ENCODE results near the gene MIEF1.
A peak's percentile ranks its signal among the peaks of the same experiment; 100 is the strongest.

The MIEF1 gene

DNA sequence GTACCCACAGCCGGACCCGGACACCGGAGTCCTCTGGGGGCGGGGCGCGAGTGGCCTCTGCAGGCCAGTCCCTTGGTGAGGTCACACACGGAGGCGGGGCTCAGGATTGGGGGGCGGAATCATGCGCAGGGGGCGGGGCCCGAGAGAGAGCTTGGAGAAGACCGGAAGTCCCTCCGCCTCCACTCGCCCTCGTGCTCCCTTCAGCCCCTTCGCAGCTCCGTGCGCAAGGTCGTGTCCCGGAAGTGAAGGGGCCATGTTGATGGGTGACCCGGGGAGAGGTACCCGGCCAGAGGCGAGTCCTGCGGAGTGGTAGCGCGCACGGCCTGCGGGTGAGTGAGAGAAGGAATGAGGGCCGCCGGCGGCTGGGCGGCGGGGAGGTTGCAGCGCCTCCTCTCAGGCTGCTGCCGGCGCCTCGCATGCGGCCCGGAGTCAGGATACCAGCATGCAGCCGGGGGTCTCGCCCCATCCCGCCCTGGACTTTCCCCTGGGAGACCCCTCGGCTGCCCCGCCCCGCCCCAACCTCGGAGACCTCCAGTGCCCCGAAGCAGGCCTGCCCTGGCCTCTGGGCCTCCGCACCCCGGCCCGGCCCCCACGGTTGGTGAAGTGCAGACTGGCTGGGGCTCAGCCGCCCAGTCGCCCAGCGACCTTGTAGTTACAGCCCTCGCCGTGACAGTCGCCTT, at the start of gene MIEF1:
MIEF1 (plus strand) TSS at position 182 of the 680 bp plus-strand sequence. CDS start 9,005 bp downstream, outside the sequence.
- DNase-seq: peak; percentile 90

DNA sequence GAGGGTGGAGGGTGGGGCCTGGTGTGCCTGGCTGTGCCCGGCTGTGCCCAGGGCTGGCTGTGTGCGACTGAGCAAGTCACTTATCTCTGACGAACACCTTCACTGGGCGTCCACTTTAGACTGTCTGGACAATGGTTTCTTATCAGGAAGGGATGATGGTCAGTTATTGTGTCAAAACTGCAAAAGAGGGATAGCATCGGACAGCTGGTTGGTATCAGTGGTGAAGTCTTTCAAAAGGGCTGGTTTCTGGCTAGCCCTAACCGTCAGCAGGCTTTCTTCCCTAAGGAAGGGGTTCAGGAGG, 49.4 kb upstream of the MIEF1 start:
- no peak for DNase-seq

DNA sequence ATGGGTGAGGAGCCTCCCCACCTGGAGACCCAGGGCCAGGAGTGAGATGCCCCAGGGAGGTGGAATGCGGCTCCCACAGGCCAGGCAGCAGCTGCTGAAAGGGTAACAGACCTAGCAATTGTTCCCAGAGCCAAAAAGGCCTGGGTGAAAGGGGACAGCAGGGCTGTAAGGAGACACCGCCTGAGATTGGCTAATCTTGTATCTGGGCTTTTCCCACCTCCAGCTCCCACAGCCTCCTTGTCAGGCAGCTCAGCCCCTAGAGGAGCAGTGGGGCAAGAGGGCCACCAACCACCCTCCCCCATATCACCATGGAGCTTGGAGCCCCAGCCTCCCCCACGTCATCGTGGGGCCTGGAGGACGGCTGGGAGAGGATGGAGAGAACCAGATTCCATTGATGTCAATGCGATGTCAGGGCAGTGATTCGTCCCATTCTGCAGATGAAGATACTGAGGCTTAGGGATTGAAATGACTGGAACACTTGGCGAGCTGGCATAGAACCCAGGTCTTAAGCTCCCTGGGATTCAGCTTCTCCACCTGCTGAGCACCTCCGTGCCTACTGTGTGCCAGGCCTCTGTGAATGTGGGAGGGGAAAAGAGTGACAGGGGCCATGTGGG, 48.2 kb upstream of the MIEF1 start:
- no peak for DNase-seq

- DNase-seq: no peak
These were observed 47.7 kb upstream of the MIEF1 start for GRCh38 chr22:39454385-39454871.

GRCh38 chr22:39456522-39457197, 45.4 kb upstream of the MIEF1 start, which contains the start of gene MGAT3:
Gene MGAT3 (plus strand): TSS chr22:39457012. CDS start chr22:39487348, 30,336 bp downstream.
- no peak for DNase-seq

DNA sequence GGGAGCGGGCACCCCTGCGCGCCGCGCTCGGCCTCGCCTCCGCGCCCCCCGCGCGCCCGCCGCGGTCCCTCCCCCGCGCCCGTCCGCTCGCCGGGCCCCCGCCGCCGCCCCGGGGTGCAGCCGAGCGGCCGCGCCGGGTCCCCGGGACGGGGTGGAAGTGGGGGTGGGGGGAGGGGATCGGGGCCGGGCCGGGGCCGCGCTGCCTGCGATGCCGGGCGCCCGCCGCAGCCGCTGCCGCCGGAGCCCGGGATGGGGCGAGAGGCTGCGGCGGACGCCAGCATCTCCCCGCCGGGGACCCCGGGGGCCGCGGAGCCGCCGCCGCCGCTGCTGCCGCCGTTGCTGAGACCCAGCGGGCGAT, 44.9 kb upstream of the MIEF1 start:
- no peak for DNase-seq

DNA sequence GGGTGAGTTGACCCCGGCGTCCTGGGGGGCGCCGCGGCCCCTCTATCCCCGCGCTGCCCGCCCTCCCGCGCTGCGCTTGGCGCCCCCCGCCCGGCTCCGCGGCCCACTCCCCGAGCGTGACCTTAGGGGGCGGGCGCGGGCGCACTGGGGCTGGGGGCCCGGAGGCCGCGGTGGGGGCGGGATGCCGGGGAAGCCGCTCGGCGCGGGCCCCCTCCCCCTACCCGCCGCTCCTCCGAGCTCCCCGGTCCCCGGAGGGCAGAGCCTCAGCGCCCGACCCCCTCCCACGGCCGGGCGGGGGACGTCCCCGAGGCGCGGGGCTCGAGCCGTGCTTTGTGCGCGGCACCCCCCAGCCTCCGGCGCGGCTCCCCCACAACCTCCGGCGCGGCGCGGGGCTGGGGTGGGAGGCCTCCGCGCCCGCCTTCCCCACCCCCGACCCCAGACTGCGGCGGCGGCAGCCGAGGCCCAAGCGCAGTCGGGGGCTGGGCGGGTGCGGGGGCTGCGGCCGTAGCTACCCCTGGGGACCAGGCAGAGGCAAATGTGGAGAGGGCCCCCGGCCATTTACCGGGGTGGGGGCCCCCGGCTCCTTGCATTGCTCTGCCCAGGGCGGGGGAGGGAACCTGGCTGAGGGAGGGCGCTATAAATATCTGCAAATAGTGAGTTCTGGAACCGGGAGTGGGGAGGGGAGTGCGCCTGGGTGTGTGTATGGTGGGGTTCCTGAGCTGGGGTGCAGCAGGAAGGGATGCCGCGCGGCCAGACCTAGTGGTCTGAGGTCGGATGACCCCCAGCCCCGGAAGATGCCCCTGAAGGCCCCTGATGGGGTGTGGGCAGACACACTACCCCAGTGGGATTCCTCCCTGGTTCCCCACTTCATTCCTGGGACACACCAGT, 44.3 kb upstream of the MIEF1 start:
- no peak for DNase-seq

- DNase-seq: no peak
These were observed 43.5 kb upstream of the MIEF1 start for GRCh38 chr22:39458444-39459083.

DNA sequence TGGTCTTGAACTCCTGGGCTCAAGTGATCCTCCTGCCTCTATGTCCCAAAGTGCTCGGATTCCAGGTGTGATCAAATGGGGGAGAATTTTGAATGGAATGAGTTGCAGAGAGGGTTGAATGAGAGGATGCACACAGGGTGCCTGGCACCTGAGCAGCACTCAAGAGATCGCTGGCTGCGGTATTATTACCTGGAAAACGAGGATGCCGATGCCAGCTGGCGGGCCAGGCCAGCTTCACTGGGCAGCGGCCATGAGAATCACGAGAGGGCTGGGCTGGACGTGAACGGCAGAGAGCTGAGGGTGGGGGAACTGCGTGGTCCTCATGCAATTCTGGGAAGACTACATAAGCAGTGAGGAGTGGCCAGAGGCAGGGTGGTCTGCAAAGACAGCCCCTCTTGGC, 42.4 kb upstream of the MIEF1 start:
- DNase-seq: no peak

- no peak for DNase-seq
These were observed 39.5 kb upstream of the MIEF1 start for GRCh38 chr22:39462443-39463221.

DNA sequence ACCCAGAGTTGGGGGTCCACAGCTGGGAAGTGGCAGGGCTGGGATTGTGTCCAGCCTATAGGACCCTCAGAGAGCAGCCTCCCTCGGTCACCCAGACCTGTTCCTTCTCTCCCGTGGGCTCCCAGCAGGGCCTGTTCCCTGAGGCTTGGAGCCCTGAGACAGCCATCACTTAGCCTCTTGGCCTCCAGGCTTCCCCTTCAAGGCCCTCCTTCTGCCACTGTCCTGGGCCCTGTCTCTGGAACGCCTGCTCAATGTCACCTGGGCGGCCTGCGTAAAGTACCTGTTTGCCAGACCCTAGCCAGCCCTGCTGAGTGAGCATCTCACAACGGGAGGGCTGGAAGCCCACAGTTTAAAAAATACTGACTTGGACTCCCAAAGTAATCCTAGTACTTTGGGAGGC, 38.8 kb upstream of the MIEF1 start:
- DNase-seq: no peak

DNA sequence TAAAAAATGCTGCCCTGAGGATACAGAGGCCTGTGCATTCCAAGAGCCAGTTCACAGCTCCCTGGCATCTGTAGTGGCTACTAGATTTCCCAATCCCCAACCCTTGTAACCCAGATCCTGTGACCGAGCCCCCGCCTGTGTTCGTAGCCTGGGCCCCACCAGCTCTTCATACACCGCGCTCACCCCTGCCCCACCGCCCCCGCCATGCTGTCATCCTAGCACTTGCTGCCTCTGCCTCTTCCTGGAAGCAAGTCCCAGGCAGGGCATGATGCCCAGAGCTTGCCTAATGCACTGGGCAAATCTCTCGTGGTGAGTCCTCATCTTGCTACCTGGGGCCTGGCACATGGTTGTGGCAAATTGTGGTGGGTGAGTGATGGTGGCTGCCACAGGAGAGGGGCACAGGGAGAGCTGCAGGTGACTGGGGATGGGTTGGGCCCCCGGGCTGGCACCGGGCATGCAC, 38.1 kb upstream of the MIEF1 start:
- DNase-seq: no peak

DNA sequence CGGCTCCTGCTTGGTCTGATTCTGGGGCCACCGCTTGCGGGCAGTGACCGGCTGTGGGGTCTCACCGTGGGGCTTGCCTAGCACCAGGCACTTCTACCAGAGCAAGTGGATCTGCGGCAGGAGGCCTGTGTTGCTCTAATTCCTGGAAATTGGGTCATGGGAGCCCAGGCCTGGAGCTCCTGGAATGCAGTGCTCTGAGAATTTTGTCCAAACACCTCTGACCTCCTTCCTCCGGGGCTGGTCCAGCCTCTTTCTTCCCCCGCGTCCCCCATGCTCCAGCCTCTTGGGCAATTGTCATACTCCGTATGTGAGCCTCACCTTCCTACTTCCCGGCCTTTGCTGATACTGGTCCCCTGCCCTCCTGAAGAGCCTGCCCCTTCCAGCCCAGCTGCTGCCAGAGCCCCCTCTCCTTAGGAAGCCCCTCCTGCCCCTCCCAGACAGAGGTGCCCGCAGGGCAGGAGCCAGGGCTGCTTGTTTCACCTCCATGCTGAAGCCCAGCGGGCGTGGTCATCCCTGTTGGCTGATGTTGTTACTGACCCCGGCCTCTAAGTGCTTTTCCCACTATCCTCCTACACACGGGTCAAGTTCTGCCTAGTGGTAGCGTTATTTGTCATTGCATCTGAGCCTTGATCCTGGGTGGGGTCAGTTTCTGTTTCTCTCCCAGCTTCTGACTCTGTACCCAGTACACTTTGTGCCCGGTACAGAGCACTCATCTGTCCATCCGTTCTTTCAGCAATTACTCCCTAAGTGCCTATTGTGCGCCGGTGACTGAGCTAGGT, 35.7 kb upstream of the MIEF1 start:
- no peak for DNase-seq

DNA sequence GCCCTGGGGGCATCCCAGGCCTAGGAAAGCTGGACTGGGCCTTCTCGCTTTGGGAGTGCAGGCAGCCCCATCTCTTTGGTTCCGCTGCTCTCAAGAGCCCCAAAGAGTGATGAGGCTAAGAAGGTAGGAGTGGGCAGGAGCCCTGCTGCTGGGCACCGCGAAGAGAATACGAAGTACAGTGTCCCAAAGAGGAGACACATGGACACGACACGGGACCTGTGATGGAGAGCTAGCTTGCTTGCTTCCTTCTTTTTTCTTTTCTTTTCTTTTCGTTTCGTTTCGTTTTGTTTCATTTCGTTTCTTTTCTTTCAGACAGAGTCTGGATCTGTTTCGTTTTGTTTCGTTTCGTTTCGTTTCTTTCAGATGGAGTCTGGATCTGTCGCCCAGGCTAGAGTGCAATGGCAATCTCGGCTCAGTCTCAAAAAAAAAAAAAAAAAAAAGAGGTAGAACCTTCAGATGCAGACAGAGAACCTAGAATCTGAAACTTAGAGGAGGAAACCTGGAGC, 34.6 kb upstream of the MIEF1 start:
- no peak for DNase-seq

GRCh38 chr22:39468487-39469325, 33.4 kb upstream of the MIEF1 start:
- DNase-seq: no peak

DNA sequence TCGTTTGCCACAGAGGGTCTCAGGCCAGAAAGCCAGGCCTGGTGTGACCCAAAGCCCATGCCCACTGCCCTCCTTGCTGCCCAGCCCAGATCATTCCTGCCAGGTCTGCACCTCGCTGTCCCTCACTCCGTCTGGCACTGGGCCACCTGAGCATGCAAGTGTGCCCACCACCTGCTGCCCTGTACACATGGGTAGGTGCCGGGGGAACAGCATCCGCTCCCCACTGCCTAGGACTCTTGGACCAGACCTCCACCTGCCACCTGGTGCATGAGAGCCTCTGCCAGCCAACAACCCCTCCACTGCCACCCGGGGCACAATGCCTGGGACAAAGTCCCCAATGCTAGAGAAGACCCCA, 32.8 kb upstream of the MIEF1 start:
- no peak for DNase-seq

- no peak for DNase-seq
These were observed 32.2 kb upstream of the MIEF1 start for GRCh38 chr22:39469681-39470450.

DNA sequence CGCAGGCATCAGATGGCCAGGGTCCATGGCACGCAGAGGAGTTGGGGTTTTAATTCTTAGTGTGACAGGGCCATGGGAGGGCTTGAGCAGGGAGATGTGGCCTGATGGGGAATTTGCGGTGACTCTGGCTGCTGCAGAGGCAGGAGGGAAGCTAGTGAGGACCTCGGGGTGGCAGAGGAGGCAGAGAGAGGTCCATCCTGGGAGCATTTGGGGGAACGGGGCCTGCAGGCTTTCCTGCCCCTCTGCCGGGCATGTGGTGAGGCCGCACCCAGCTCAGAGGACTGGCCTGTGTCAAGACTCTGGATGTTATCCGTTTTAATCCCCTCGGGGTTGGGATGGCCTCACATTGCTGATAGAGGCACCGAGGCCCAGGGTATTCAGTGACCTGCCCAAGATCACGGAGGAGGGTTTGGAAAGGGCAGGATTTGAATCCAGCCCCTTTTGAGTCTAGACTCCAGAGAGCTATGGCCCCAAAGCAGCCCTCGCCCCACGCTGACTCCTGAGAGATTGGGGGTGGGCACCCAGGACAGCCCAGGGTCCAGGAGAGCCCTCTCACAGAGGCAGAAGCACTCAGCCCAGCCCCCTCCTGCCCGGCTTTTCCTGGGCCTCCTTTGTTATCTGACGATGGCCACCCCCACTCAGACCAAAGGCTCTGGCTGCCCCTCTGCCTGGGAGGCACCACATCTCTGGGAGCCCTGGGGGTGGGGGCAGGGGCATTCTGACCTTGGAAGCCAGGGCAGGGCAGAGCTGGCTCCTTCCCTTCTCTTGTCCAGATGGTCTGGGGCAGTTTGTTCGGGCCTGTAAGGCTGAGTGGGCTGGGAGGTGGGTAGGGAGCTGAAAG, 31.4 kb upstream of the MIEF1 start:
- no peak for DNase-seq

Measured in NCI-H1694 treated with DMSO at 0.1 percent for 48 hours (cell line).